ENCODE results near the gene OR51T1. TPM values are rescaled to one million over a fixed set of nuclear protein-coding genes. Genes with fewer than 3 reads are reported as not detected.

OR51T1 gene
- total and polyA plus RNA-seq, 2 donors (not counting 1 experiment from before 2014, with no cell fraction given) = not detected

GRCh38 chr11:4886186-4886585 is 4.5 kb downstream of the OR51T1 start:
- H3K9me3 Mint-ChIP-seq (ENCODE audit: insufficient read depth) = no peaks in the 10 kb centered on the region
- Histone ChIP-seq H3K27me3 (replicated peaks in 1 of 4; ENCODE audit: control extremely low read depth in 1 of 4, control insufficient read depth in 3 of 4, insufficient read depth in 4 of 4, low read length in 3 of 4) (no peaks in the 10 kb centered on the region), H2AFZ (ENCODE audit: insufficient read depth, low read depth, low read length, poor library complexity, severe bottlenecking) (no peak overlapping the region), H3K4me3 (ENCODE audit: control extremely low read depth in 1 of 5, extremely low read depth in 1 of 5, insufficient read depth in 1 of 5, low read depth in 2 of 5, low read length in 4 of 5) (no peak overlapping the region), H3K27ac (ENCODE audit: low read length in 2 of 2) (no peak overlapping the region), H3K79me2 (ENCODE audit: control insufficient read depth, insufficient read depth, low read length) (no peaks in the 10 kb centered on the region), H3K4me2 (replicated peaks; ENCODE audit: low read depth, low read length, poor library complexity, severe bottlenecking) (no peak overlapping the region), H3K9ac (ENCODE audit: low read length) (no peak overlapping the region), H3K9me3 (ENCODE audit: control extremely low read depth in 1 of 3, control insufficient read depth in 2 of 3, insufficient read depth in 1 of 3, low read length in 2 of 3) (no peaks in the 10 kb centered on the region), H3K4me1 (ENCODE audit: control insufficient read depth in 2 of 2, insufficient read depth in 2 of 2, low read length in 2 of 2) (no peaks in the 10 kb centered on the region), H3K36me3 (replicated peaks in 1 of 2; ENCODE audit: control extremely low read depth in 1 of 2, control insufficient read depth in 1 of 2, extremely low read depth in 1 of 2, insufficient read depth in 2 of 2, low read length in 1 of 2) (no peaks in the 10 kb centered on the region), H4K20me1 (ENCODE audit: control insufficient read depth, insufficient read depth, low read length, poor library complexity, severe bottlenecking) (no peaks in the 10 kb centered on the region)
- DNase-seq (no peak), ATAC-seq (ENCODE audit: low read depth) (no peak)
- H3K27ac Mint-ChIP-seq = no peak overlapping the region
- H3K4me3 Mint-ChIP-seq = no peak overlapping the region
- CTCF ChIA-PET = no interaction called here
- peaks cover 10% of the 10 kb centered on the region for H3K27me3 Mint-ChIP-seq
- WGBS (ENCODE audit: insufficient coverage) = no CpG with 5 or more reads among the region's 3 CpGs
- H3K4me1 Mint-ChIP-seq = no peaks in the 10 kb centered on the region
- intact Hi-C loops (cut with micrococcal nuclease) = no loop called here
- POLR2A ChIA-PET = no interaction called here
- TF ChIP-seq EZH2 (IDR thresholded peaks at IDR 0.05; ENCODE audit: borderline replicate concordance, insufficient read depth, low read depth, low read length, poor library complexity, severe bottlenecking) (no peak), CTCF (IDR thresholded peaks at IDR 0.05) (no peak)

GRCh38 chr11:4887591-4887990 is 5.9 kb downstream of the OR51T1 start:
- H3K27me3 Mint-ChIP-seq = peaks cover 10% of the 10 kb centered on the region
- Histone ChIP-seq H4K20me1 (ENCODE audit: control insufficient read depth, insufficient read depth, low read length, poor library complexity, severe bottlenecking) (no peaks in the 10 kb centered on the region), H3K4me2 (replicated peaks; ENCODE audit: low read depth, low read length, poor library complexity, severe bottlenecking) (no peak overlapping the region), H3K4me3 (ENCODE audit: control extremely low read depth in 1 of 5, extremely low read depth in 1 of 5, insufficient read depth in 1 of 5, low read depth in 2 of 5, low read length in 4 of 5) (no peak overlapping the region), H3K79me2 (ENCODE audit: control insufficient read depth, insufficient read depth, low read length) (no peaks in the 10 kb centered on the region), H3K9ac (ENCODE audit: low read length) (no peak overlapping the region), H3K27ac (ENCODE audit: low read length in 2 of 2) (no peak overlapping the region), H3K36me3 (replicated peaks in 1 of 2; ENCODE audit: control extremely low read depth in 1 of 2, control insufficient read depth in 1 of 2, extremely low read depth in 1 of 2, insufficient read depth in 2 of 2, low read length in 1 of 2) (no peaks in the 10 kb centered on the region), H2AFZ (ENCODE audit: insufficient read depth, low read depth, low read length, poor library complexity, severe bottlenecking) (no peak overlapping the region), H3K27me3 (replicated peaks in 1 of 4; ENCODE audit: control extremely low read depth in 1 of 4, control insufficient read depth in 3 of 4, insufficient read depth in 4 of 4, low read length in 3 of 4) (no peaks in the 10 kb centered on the region), H3K9me3 (ENCODE audit: control extremely low read depth in 1 of 3, control insufficient read depth in 2 of 3, insufficient read depth in 1 of 3, low read length in 2 of 3) (no peaks in the 10 kb centered on the region), H3K4me1 (ENCODE audit: control insufficient read depth in 2 of 2, insufficient read depth in 2 of 2, low read length in 2 of 2) (no peaks in the 10 kb centered on the region)
- no peak overlapping the region for H3K27ac Mint-ChIP-seq
- intact Hi-C loops (cut with micrococcal nuclease) = no loop called here
- H3K4me3 Mint-ChIP-seq = no peak overlapping the region
- no peak for TF ChIP-seq EZH2 (IDR thresholded peaks at IDR 0.05; ENCODE audit: borderline replicate concordance, insufficient read depth, low read depth, low read length, poor library complexity, severe bottlenecking)
- no peak for TF ChIP-seq CTCF (IDR thresholded peaks at IDR 0.05)
- no peaks in the 10 kb centered on the region for H3K9me3 Mint-ChIP-seq (ENCODE audit: insufficient read depth)
- CTCF ChIA-PET = no interaction called here
- POLR2A ChIA-PET = no interaction called here
- H3K4me1 Mint-ChIP-seq = no peaks in the 10 kb centered on the region
- WGBS (ENCODE audit: insufficient coverage) = no CpG with 5 or more reads among the region's 1 CpG
- DNase-seq = no peak
- ATAC-seq (ENCODE audit: low read depth) = no peak

Measured in B cell (primary cell).